Activated naive CD8-positive, alpha-beta T cell (primary cell): ENCODE data around the gene GNB1.

Source experiments
- H3K27ac Mint-ChIP-seq: one replicate; pipeline ENCODE4 v1.8.0; 2021; ENCODE audit warnings: mixed read lengths
- H3K27me3 Mint-ChIP-seq: one replicate; pipeline ENCODE4 v1.8.0; 2021; ENCODE audit warnings: mixed read lengths
- H3K36me3 Mint-ChIP-seq: one replicate; pipeline ENCODE4 v1.8.0; 2021; ENCODE audit warnings: mixed read lengths
- H3K4me1 Mint-ChIP-seq: one replicate; pipeline ENCODE4 v1.8.0; 2021; ENCODE audit warnings: low read depth, mixed read lengths
- H3K4me3 Mint-ChIP-seq: one replicate; pipeline ENCODE4 v1.8.0; 2021; ENCODE audit warnings: mild to moderate bottlenecking, mixed read lengths
- H3K9me3 Mint-ChIP-seq: one replicate; pipeline ENCODE4 v1.8.0; 2021; ENCODE audit warnings: low read depth, mixed read lengths

GNB1 gene

DNA sequence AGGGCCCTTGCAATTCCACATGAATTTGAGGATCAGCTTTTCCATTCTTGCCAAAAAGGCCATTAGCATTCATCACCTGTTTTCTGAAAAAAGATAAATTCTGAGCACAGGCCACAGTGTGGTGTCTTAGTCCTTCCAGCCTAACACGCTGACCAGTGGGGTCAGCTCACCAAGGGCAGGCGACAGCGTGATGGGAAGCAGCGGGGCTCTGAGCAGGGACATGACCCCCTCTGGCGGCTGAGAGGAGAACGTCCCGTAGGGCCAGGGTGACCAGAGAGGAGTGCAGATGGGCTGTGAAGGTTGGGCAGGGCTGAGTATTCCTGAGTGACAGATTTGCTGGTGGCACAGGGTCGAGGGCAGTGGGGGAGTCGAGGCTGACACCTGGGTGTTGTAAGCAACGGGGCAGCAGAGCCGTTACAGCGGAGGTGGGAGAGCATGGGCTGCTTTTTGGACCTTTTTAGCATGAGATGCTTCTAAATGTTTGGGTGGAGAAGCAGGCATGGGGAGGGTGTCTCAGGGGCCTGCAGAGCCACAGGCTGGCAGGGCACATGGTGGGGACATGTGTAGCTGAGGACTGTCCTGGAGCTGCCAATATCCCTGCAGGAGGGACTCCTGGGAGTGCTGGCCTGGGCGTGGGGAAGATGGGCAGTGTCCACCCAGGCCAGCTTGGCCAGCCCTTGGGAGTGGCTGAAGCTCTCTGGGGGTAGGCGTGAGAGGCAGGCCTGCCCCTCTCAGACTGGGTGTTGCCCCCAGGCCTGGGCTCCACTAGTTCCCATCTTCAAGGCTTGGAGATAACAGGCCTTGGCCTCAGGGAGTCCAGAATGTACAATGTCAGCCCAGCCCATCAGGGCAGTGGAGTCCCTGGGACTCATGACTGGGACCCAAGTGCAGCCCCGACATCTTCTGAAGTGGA is 15.6 kb upstream of the GNB1 start:
- H3K27me3 Mint-ChIP-seq, result no peaks in the 10 kb centered on the region
- H3K4me3 Mint-ChIP-seq, result peak overlapping the region; percentile 69
- peaks cover 14% of the 10 kb centered on the region for H3K4me1 Mint-ChIP-seq
- H3K9me3 Mint-ChIP-seq, result no peaks in the 10 kb centered on the region
- H3K36me3 Mint-ChIP-seq, result no peaks in the 10 kb centered on the region
- H3K27ac Mint-ChIP-seq, result peak overlapping the region; percentile 69

DNA sequence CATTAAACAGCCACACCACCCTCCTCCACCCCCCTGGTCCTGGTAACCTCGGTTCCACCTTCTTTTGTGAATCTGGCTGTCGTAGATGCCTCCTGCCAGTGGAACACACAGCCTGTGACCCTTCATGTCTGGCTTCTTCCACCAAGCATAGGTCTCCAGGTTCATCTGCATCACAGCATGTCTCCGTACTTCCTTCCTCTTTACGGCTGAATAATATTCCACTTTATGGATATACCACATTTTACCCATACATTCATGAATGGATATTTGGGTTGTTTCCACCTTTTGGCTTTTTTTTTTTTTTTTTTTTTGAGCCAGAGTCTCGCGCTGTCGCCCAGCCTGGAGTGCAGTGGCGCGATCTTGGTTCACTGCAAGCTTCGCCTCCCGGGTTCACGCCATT is 12.3 kb upstream of the GNB1 start:
- no peak overlapping the region for H3K4me3 Mint-ChIP-seq
- H3K27me3 Mint-ChIP-seq, result no peaks in the 10 kb centered on the region
- no peaks in the 10 kb centered on the region for H3K9me3 Mint-ChIP-seq
- no peak overlapping the region for H3K27ac Mint-ChIP-seq
- no peaks in the 10 kb centered on the region for H3K36me3 Mint-ChIP-seq
- H3K4me1 Mint-ChIP-seq, result peaks cover 11% of the 10 kb centered on the region

DNA sequence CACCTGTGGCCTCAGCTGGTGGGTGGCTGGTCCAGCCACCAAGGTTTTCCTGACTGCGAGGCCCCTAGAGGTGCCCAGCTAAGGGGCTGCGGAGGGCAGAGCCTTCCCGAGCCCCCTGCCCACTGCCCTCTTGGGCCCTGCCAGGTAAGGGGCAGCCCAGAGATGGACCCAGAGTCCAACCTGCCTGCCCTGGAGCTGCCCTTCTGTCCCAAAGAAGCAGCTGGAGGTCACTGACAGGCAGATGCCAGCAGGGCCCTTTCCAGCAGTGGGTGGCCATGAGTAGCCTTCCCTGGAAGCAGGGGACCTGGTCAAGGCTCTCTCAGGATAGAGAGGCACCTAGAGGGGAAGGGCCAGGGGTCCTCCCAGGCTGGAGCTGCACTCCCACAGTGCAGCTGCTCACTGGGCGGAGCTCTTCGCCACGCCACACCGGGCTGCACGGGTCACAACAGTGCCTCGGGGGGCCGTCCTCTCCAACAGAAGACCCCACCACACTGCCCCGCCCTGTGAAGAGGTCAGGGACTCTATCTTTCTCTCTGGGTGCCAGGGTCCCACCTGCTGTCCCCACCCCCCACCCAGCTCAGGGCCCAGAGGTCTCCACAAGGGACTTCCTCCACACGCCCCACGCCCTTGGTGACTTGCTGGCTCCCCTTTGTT is 10.9 kb upstream of the GNB1 start:
- Mint-ChIP-seq H3K27me3 (no peaks in the 10 kb centered on the region), H3K36me3 (no peaks in the 10 kb centered on the region), H3K9me3 (no peaks in the 10 kb centered on the region), H3K27ac (no peak overlapping the region), H3K4me3 (no peak overlapping the region), H3K4me1 (peaks cover 14% of the 10 kb centered on the region)

DNA sequence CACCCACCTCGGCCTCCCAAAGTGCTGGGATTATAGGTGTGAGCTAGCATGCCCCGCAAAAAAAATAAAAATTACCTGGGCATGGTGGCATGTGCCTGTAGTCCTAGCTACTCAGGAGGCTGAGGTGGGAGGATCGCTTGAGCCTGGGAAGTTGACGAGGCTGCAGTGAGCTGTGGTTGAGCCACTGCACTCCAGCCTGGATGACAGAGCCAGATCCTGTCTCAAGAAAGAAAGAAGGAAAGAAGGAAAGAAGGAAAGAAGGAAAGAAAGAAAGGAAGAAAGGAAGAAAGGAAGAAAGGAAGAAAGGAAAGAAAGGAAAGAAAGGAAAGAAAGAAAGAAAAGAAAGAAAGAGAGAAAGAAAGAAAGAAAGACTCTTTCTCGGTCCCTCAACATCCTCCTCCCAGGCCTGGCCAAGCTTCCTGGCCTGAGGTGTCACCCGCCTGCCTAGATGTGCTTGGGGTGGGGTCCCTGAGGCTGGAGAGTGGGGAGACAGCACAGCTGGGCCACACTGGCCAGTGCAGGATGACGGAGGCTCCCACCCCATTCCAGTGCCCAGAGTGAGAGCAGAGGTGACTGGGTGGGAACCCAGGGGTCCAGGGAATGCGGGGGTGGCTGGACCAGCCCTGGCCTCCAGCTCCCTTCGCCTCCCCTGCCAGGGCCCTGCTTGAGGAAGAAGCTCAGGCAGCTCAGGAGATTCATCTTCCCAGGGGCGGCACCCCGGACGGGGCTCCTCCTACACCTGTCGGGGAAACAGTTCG is 10.2 kb upstream of the GNB1 start:
- H3K9me3 Mint-ChIP-seq, result no peaks in the 10 kb centered on the region
- H3K4me3 Mint-ChIP-seq, result no peak overlapping the region
- no peak overlapping the region for H3K27ac Mint-ChIP-seq
- H3K36me3 Mint-ChIP-seq, result no peaks in the 10 kb centered on the region
- no peaks in the 10 kb centered on the region for H3K27me3 Mint-ChIP-seq
- H3K4me1 Mint-ChIP-seq, result peaks cover 10% of the 10 kb centered on the region

DNA sequence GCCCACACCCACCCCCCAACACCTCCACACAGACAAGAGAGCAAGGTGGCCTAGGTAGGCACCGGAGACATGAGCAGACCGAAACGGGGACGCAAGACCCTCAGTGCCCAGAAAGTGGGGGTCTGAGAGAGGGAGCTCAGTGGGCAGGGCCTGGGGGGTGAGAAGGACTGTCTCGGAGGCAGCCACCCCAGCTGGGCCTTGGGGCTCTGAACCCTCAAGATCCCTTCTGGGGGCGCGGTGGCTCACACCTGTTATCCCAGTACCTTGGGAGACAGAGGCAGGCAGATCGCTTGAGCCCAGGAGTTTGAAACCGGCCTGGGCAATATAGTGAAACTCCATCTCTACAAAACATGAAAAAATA is 9.1 kb upstream of the GNB1 start:
- no peak overlapping the region for H3K4me3 Mint-ChIP-seq
- peaks cover 18% of the 10 kb centered on the region for H3K4me1 Mint-ChIP-seq
- no peaks in the 10 kb centered on the region for H3K36me3 Mint-ChIP-seq
- no peak overlapping the region for H3K27ac Mint-ChIP-seq
- H3K27me3 Mint-ChIP-seq, result no peaks in the 10 kb centered on the region
- no peaks in the 10 kb centered on the region for H3K9me3 Mint-ChIP-seq

DNA sequence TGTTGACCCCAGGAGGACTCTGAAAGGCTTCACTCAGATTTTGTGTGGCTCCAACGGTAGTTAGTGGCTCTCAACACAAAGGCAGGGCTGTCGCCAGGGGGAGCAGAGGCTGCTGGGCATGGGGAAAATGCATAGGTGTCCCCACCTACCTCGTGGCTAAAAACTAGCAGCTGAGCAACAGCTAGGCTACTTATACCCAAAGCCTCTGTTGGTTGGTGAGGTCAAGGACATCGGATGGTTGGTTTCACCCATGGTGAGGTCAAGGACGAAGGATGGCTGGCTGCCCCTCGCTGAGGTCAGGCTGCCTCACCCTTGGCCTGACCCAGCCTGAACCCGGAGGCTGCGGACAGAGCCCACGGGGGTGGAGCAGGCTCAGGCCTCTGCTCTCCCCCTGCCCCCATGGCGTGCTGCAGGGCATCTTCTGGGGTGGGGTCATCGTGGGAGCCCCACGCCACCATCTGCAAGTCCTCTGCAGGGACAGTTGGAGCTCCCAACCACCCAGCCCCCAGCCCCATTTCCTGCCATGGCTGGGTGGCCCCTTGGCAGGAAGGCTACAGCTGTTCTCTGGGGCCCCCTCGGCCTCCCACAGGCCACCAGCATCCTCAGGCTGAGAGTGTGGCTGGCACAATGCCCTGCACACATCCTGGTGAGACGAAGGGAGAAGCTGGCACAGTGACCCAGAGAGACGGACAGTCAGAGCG is 8.5 kb upstream of the GNB1 start:
- Mint-ChIP-seq H3K27me3 (no peaks in the 10 kb centered on the region), H3K36me3 (no peaks in the 10 kb centered on the region), H3K4me3 (no peak overlapping the region), H3K4me1 (peaks cover 23% of the 10 kb centered on the region), H3K27ac (no peak overlapping the region), H3K9me3 (no peaks in the 10 kb centered on the region)

DNA sequence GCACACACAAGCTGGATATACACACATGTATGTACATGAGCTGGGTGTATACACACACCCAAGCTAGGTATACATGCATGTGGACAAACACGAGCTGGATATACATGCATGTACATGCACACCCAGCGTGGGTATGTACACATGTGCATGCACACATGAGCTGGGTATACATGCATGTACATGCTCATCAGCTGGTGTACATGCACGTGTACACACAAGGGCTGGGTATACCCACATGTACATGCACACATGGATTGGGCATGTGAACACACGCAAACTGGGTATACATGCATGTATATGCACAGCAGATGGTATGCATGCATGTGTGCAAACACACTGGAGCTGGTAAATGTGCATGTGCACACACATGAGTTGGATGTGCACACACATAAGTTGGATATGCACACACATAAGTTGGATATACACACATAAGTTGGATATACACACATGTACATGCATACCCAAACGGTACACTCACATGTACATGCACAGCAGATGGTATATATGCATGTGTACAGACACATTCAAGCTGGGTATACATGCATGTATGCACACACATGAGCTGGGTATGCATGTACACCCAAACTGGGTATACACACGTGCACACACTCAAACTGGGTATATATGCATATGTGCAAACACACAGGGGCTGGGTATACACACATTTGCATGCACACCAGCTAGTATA is 7.5 kb upstream of the GNB1 start:
- Mint-ChIP-seq H3K4me1 (peaks cover 26% of the 10 kb centered on the region), H3K9me3 (no peaks in the 10 kb centered on the region), H3K27me3 (no peaks in the 10 kb centered on the region), H3K4me3 (no peak overlapping the region), H3K36me3 (no peaks in the 10 kb centered on the region), H3K27ac (no peak overlapping the region)

DNA sequence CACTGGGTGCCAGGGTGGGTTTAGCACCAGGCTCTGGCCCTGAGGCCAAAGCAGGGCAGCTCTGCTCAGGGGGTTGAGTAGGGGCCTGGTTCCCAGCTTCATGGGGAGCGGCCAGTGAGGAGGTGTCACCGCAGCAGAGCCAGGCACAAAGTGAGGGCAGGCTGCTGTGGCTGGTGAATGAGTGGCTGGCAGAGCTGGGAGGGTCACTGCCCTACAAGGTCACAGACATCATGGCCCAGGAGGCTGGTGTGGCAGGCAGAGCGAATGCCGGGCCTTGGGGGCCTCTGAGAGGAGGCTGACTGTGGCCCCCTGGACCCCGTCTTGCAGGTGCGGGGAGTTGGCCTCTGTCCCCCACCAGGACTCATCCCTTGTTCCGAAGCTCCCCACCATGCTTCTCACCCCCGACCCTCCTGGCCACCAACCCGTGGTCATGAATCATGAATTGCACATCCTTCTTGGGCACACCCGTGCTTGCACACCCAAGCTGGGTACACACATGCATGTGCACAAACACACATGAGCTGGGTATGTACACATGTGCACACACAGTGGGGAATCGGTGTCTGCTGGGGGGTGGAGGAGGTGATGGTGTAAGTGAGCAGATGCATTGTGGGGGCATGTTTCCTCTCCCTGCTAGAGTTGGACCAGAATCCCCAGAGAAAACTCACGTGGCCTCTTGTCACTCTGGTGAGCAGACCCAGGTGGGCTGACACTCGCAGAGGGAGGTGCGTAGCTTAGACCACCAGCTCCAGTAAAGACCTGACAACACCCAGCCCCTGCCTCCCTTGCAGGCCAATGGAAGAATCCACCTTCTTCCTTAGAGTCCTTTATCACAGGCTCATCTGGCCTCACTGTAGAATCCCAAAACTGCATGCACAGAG is 4.8 kb upstream of the GNB1 start:
- Mint-ChIP-seq H3K27ac (no peak overlapping the region), H3K27me3 (no peaks in the 10 kb centered on the region), H3K4me3 (no peak overlapping the region), H3K4me1 (peaks cover 40% of the 10 kb centered on the region), H3K36me3 (no peaks in the 10 kb centered on the region), H3K9me3 (no peaks in the 10 kb centered on the region)

DNA sequence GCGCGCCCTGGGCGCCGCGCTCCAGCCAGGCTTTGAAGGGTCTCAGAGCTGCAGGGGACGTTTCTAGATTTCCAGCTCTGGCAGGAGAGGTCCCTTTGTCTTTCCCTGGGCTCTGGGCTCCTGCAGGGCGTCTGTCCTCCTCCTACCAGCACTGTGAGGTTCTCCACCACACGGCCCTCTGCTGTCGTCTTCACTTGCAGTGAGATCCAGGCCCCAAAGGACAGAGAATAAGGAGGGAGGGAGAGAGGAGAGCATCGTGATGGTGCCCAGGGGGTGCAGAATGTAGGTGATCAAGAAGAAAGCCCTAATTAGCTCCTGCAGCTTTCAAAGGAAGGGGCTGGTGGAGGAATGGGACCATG is 4.2 kb upstream of the GNB1 start:
- H3K9me3 Mint-ChIP-seq, result no peaks in the 10 kb centered on the region
- H3K36me3 Mint-ChIP-seq, result no peaks in the 10 kb centered on the region
- H3K4me3 Mint-ChIP-seq, result no peak overlapping the region
- H3K4me1 Mint-ChIP-seq, result peaks cover 40% of the 10 kb centered on the region
- no peaks in the 10 kb centered on the region for H3K27me3 Mint-ChIP-seq
- H3K27ac Mint-ChIP-seq, result peak overlapping the region; percentile 22

DNA sequence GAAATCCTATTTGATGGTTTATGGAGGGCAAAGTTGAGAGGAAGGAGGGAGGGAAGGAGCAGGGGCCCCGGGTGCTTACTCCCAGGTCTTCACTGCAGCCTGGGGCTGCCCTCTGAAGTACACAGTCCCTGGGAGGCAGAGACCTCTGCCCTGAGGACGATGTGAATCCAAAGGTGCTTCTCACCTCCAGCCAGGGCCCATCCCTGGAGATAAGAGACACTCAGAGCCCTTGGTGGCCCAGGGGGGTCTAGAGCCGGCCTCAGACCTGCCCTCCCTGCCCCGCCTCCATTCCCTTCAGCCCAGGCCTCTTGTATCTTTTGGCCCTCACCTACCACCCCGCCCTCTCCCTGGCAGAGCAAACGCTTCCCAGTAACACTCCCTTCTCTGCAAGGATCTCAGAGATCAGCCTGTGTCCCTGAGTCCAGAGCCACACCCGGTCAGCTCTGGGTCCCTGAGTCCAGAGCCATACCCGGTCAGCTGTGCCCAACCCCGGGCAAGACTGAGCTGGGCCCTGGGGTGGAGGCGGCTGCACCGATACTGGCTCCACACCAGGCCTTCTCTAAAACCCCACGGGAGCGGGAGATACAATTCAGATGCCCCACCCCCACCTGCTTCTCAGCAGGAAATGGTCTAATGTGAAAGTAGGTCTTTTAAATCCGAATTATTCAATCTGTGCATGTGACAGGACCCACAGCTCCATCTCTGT is 3.6 kb upstream of the GNB1 start:
- Mint-ChIP-seq H3K4me3 (no peak overlapping the region), H3K9me3 (no peaks in the 10 kb centered on the region)

DNA sequence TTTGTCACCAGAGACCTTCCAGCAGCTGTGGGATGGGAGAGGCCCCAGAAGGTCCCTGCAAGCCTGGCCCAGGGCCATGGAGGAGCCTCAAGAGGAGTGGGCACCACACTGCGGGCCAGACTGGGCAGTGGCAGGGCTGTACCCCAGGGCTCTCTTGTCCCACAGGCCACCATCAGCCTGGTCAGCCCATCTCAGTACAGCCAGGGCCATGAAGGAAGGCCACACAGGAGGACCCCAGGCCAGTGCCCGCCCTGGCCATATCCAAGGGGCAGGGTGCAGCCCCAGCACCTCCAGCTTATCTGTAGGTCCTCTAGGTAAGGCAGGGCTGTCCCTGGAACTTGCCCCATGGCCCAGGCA is 3.1 kb upstream of the GNB1 start:
- no peaks in the 10 kb centered on the region for H3K9me3 Mint-ChIP-seq
- H3K27ac Mint-ChIP-seq, result no peak overlapping the region
- peak overlapping the region; percentile 40 for H3K4me3 Mint-ChIP-seq
- peaks cover 40% of the 10 kb centered on the region for H3K4me1 Mint-ChIP-seq
- H3K27me3 Mint-ChIP-seq, result no peaks in the 10 kb centered on the region
- peaks cover 2% of the 10 kb centered on the region for H3K36me3 Mint-ChIP-seq

More for the DNA sequence above, 3.6 kb upstream of the GNB1 start:
- no peaks in the 10 kb centered on the region for H3K27me3 Mint-ChIP-seq
- peak overlapping the region; percentile 34 for H3K27ac Mint-ChIP-seq
- H3K36me3 Mint-ChIP-seq, result no peaks in the 10 kb centered on the region
- peaks cover 38% of the 10 kb centered on the region for H3K4me1 Mint-ChIP-seq

DNA sequence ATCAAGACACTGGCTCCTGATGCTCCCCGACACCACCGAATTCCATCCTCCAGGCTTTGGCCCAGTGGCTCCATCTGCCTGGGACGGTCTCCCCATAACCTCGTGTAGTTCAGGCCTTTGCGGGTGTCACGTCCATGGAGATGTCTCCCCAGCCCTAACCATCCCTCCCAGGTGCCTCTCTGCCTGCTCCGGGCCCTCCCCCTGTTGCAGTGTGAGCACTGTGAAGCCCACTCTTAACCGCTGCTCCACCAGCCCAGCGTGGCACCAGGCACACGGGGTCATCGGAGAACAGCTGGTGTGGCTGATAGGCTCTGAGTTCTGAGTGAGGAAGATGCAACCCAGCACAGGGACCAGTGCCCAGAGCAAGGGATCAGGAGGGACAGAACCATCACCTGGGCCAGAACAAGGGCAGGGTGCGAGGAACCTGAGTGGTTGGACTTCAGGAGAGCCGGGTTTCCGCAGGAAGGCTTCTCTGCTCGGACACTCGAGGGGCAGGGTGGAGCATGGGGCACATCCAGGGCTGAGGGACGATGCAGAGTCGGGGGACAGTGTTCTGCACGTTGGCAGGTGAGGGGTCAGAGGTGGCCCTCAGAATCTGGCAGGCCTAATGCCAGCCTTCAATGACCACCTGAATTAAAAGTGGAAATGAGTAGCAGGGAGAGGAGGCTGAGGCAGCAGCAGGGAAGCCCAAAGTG is 2.6 kb upstream of the GNB1 start:
- Mint-ChIP-seq H3K36me3 (peaks cover 4% of the 10 kb centered on the region), H3K9me3 (no peaks in the 10 kb centered on the region), H3K27ac (no peak overlapping the region), H3K27me3 (no peaks in the 10 kb centered on the region), H3K4me1 (peaks cover 45% of the 10 kb centered on the region), H3K4me3 (peak overlapping the region; percentile 72)

DNA sequence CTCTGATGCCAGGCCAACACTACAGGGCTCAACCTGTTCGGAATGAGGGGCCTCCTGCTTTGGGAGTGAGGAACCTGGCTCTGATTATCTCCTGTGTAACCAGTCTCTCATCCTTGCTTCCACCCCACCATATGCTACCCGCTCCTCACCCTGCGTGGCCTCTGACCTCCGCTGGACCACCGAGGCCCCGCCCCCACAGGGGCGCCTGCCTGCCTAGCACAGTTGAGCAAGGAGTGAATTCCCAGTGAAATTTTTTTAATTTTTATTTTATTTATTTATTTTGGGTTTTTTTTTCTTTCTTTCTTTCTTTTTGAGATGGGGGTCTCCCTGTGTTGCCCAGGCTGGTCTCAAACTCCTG is 1.9 kb upstream of the GNB1 start:
- H3K4me1 Mint-ChIP-seq, result peaks cover 49% of the 10 kb centered on the region

More for the DNA sequence above, 1.9 kb upstream of the GNB1 start:
- Mint-ChIP-seq H3K27ac (peak overlapping the region; percentile 98), H3K36me3 (peaks cover 4% of the 10 kb centered on the region), H3K4me3 (peak overlapping the region; percentile 96), H3K9me3 (no peaks in the 10 kb centered on the region), H3K27me3 (no peaks in the 10 kb centered on the region)
